BLaER1 treated with 17β-estradiol and CSF1 and Interleukin-3, amounts not matched to agents 10 nM and 100 nM (cell line): Measurements from ENCODE around the gene CDH19.

Experiments used
- H3K27ac ChIP-seq, 11 experiments: shearing (Covaris generic); formaldehyde crosslinking; 2 replicates each; pipeline ENCODE4 v1.8.1; 2022
- H3K27me3 ChIP-seq, 11 experiments: shearing (Covaris generic); formaldehyde crosslinking; 2 replicates each; pipeline ENCODE4 v1.8.1; 2022
- H3K36me3 ChIP-seq, 11 experiments: shearing (Covaris generic); formaldehyde crosslinking; 2 replicates each; pipeline ENCODE4 v1.8.1; 2022
- H3K4me1 ChIP-seq, 10 experiments: shearing (Covaris generic); formaldehyde crosslinking; 2 replicates each; pipeline ENCODE4 v1.8.1; 2022
- H3K4me2 ChIP-seq, 11 experiments: shearing (Covaris generic); formaldehyde crosslinking; 2 replicates each; pipeline ENCODE4 v1.8.1; 2022
- H3K4me3 ChIP-seq, 10 experiments: shearing (Covaris generic); formaldehyde crosslinking; 2 replicates each; pipeline ENCODE4 v1.8.1; 2022
- H3K9ac ChIP-seq, 11 experiments: shearing (Covaris generic); formaldehyde crosslinking; 2 replicates each; pipeline ENCODE4 v1.8.1; 2022
- H3K9me3 ChIP-seq, 11 experiments: shearing (Covaris generic); formaldehyde crosslinking; replicated peaks in 1 of 11; 2 replicates each; pipeline ENCODE4 v1.8.1; 2022
- H4K20me1 ChIP-seq, 11 experiments: shearing (Covaris generic); formaldehyde crosslinking; 2 replicates each; pipeline ENCODE4 v1.8.1; 2022
- Cebpa-rat ChIP-seq, 11 experiments: shearing (Covaris generic); IDR thresholded peaks; 2 replicates each; pipeline ENCODE4 v1.8.1; 2022

CDH19 gene, protein sequence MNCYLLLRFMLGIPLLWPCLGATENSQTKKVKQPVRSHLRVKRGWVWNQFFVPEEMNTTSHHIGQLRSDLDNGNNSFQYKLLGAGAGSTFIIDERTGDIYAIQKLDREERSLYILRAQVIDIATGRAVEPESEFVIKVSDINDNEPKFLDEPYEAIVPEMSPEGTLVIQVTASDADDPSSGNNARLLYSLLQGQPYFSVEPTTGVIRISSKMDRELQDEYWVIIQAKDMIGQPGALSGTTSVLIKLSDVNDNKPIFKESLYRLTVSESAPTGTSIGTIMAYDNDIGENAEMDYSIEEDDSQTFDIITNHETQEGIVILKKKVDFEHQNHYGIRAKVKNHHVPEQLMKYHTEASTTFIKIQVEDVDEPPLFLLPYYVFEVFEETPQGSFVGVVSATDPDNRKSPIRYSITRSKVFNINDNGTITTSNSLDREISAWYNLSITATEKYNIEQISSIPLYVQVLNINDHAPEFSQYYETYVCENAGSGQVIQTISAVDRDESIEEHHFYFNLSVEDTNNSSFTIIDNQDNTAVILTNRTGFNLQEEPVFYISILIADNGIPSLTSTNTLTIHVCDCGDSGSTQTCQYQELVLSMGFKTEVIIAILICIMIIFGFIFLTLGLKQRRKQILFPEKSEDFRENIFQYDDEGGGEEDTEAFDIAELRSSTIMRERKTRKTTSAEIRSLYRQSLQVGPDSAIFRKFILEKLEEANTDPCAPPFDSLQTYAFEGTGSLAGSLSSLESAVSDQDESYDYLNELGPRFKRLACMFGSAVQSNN

DNA sequence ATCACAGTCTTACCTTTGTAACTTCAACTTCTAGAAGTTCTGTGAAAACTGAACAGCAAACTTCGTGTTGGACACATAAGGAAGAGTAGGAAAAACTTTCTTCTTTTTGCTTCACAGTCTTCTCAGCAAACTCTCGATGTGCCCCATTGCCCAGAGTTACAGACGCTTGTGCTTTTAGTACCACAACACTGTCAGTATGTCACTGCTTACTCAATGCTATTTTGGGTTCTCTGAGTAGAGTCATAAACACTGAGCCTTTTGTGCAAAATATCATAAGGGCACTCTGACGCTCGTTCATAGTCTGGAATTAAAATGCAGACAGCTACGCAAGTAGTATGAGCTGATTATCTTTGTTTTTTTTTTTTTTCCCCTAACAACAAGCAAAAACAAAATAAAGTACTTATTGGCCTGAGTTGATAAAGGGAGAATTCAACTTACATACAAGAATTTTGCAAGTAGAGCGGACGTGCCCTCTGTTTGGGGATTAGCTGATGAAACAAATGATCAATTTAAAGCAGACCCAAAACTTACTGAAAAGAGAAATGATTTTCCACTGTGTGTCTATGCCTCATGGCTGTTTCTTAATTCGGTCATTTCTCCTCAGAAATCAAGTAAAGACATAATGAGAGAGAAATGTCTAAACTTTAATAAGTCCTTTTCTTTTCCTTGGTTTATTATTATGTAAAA is at the start of gene CDH19:
TSS of gene CDH19 (minus strand) at position 150 of the 687 bp plus-strand sequence. CDS start 31,886 bp downstream, outside the sequence.
- H3K27me3 ChIP-seq = no peaks in the 10 kb centered on the region
- H3K4me1 ChIP-seq = no peaks in the 10 kb centered on the region
- no peak within 1 kb of the TSS for H3K27ac ChIP-seq
- no peak within 1 kb of the TSS for H3K4me2 ChIP-seq
- no peak within 1 kb of the TSS for H3K9ac ChIP-seq
- TF ChIP-seq Cebpa-rat (IDR thresholded peaks at IDR 0.05) = no peak
- no peaks in the 10 kb centered on the region for H4K20me1 ChIP-seq
- no peaks in the 10 kb centered on the region for H3K36me3 ChIP-seq
- no peak within 1 kb of the TSS for H3K4me3 ChIP-seq
- H3K9me3 ChIP-seq = no peaks in the 10 kb centered on the region

DNA sequence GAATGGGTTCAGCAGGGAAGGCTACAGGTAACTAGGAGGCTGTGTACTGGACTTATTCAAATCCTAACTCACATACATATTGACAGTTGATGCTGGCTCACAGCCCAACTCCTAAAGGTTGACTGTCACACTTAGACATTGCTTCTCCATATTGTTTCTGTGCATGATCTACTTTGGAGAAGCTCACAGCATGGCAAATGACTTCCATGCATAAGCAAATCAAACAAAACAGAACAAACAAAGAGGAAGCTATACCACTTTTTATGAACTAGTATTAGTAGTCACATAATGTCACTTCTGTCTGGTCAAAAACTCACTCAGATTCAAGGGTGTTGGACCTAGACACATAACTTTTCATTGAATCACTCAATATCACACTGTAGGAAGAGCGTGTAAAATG is 43.8 kb upstream of the CDH19 start:
- no peak for TF ChIP-seq Cebpa-rat (IDR thresholded peaks at IDR 0.05)
- H3K9ac ChIP-seq = no peak overlapping the region
- no peak overlapping the region for H3K4me3 ChIP-seq
- no peaks in the 10 kb centered on the region for H3K9me3 ChIP-seq
- no peak overlapping the region for H3K27ac ChIP-seq
- H4K20me1 ChIP-seq = no peaks in the 10 kb centered on the region
- H3K36me3 ChIP-seq = no peaks in the 10 kb centered on the region
- H3K4me2 ChIP-seq = 0 out of 22 replicates have a peak overlapping the region, but pooled peaks of 1 of the 11 experiments have one; percentile 14
- H3K4me1 ChIP-seq = peaks cover 0 to 9% (median 0%) of the 10 kb centered on the region in 10 experiments; a peak in 3 of 20 replicates
- H3K27me3 ChIP-seq = no peaks in the 10 kb centered on the region

DNA sequence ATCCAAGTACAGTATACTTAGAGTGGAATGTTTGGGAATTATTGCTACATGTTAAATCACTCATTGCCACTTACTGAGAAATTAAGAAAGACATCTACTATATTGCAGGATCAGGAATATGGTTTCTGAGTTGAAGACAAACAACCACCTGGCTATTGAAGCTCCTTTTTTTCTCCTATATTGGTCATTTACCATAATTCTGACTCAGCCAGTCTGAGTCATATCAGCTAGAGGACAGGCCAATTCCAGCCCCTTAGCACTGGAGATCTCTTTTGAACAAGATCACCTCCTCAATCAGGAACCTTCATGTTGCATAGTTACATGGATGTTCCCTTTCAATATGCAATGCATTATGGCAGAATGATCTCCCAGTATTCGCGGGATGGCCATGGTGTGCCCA is 42.7 kb upstream of the CDH19 start:
- Histone ChIP-seq H3K27me3 (no peaks in the 10 kb centered on the region), H3K4me1 (peaks cover 0 to 9% (median 0%) of the 10 kb centered on the region in 10 experiments; a peak in 3 of 20 replicates), H3K36me3 (no peaks in the 10 kb centered on the region), H3K4me3 (no peak overlapping the region), H4K20me1 (no peaks in the 10 kb centered on the region), H3K9ac (no peak overlapping the region), H3K9me3 (no peaks in the 10 kb centered on the region), H3K4me2 (0 out of 22 replicates have a peak overlapping the region, but pooled peaks of 1 of the 11 experiments have one; percentile 29), H3K27ac (no peak overlapping the region)
- TF ChIP-seq Cebpa-rat (IDR thresholded peaks at IDR 0.05) = no peak

- H3K4me1 ChIP-seq = peaks cover 0 to 16% (median 0%) of the 10 kb centered on the region in 10 experiments; a peak in 7 of 20 replicates
- H3K9me3 ChIP-seq = no peaks in the 10 kb centered on the region
- H3K9ac ChIP-seq = no peak overlapping the region
- no peaks in the 10 kb centered on the region for H4K20me1 ChIP-seq
- no peaks in the 10 kb centered on the region for H3K36me3 ChIP-seq
- H3K4me2 ChIP-seq = no peak overlapping the region
- H3K27ac ChIP-seq = no peak overlapping the region
- H3K27me3 ChIP-seq = no peaks in the 10 kb centered on the region
- no peak for TF ChIP-seq Cebpa-rat (IDR thresholded peaks at IDR 0.05)
- H3K4me3 ChIP-seq = no peak overlapping the region
These were observed 42.1 kb upstream of the CDH19 start for GRCh38 chr18:66645983-66646382.

DNA sequence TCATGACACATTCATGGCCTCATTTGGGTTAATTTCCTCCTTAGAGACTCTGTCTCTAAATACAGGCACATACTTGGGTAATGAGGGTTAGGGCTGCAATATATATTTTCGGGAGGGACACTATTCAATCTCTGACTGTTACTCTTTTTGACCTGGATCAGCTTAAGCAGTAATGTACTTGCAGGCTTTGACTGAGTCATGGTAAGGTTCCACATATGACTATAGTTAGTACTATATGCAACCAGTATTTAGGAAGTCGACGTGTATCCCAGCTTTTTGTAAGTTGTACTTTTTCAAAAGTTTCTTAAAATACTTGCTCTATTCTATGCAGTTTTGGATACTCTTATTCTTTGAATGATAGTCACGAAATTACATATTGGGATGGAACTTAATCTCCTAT is 37.2 kb upstream of the CDH19 start:
- Histone ChIP-seq H3K27ac (peak overlapping the region in 2 of 11 experiments; percentile 27 to 44; a peak in 3 of 22 replicates), H3K4me1 (peaks cover 0 to 40% (median 2%) of the 10 kb centered on the region in 10 experiments; a peak in 9 of 20 replicates), H3K4me2 (peak overlapping the region in 3 of 11 experiments; percentile 63 to 80 (median 70); a peak in 6 of 22 replicates), H3K9ac (no peak overlapping the region), H3K9me3 (peaks cover 0 to 4% (median 0%) of the 10 kb centered on the region in 11 experiments; a peak in 1 of 22 replicates), H3K36me3 (no peaks in the 10 kb centered on the region), H4K20me1 (no peaks in the 10 kb centered on the region), H3K27me3 (no peaks in the 10 kb centered on the region), H3K4me3 (no peak overlapping the region)
- no peak for TF ChIP-seq Cebpa-rat (IDR thresholded peaks at IDR 0.05)

GRCh38 chr18:66640431-66640830 is 36.5 kb upstream of the CDH19 start:
- H3K9ac ChIP-seq = no peak overlapping the region
- peak overlapping the region in 2 of 11 experiments; percentile 27 to 44; a peak in 3 of 22 replicates for H3K27ac ChIP-seq
- H3K4me3 ChIP-seq = no peak overlapping the region
- peak overlapping the region in 5 of 11 experiments; percentile 18 to 80 (median 63); a peak in 9 of 22 replicates for H3K4me2 ChIP-seq
- H4K20me1 ChIP-seq = no peaks in the 10 kb centered on the region
- no peak for TF ChIP-seq Cebpa-rat (IDR thresholded peaks at IDR 0.05)
- H3K36me3 ChIP-seq = no peaks in the 10 kb centered on the region
- peaks cover 0 to 4% (median 0%) of the 10 kb centered on the region in 11 experiments; a peak in 1 of 22 replicates for H3K9me3 ChIP-seq
- no peaks in the 10 kb centered on the region for H3K27me3 ChIP-seq
- peaks cover 0 to 42% (median 2%) of the 10 kb centered on the region in 10 experiments; a peak in 9 of 20 replicates for H3K4me1 ChIP-seq

DNA sequence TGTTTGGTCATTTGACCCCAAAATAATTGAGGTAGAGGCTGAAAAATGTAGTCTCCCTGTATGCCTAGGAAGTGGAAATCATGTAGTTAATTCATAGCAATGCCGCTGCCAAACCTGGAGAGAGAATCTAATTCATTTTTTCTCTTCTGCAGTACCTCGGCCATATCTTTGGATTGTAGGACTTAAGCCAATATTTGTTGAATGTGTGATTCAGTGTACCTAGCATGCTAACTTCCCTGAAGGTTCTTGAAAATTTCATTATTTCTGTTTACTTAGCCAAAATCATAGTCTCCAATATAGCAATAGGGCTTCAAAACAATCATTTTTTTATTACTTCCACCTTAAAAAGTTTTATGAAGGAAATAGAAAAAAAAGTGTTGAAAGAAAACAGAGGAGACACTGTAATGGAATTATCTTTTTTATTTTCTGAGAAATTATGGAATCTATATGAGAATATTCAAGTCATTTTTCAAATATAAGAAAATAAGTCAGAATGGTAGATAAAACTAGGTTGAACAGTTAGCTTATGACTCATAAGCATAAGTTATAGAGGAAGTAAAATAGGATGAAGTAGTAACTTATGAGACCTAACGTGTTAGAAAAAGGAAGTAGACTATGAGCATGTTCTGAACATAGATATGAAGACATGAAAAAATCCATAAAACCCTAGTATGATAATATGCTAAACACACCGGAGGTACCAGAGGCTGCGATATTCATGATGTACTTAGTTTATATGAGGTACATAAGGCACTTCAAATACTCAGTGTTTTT is 35.2 kb upstream of the CDH19 start:
- H3K36me3 ChIP-seq = no peaks in the 10 kb centered on the region
- H3K4me1 ChIP-seq = peaks cover 0 to 45% (median 2%) of the 10 kb centered on the region in 10 experiments; a peak in 9 of 20 replicates
- no peak overlapping the region for H3K4me3 ChIP-seq
- no peaks in the 10 kb centered on the region for H4K20me1 ChIP-seq
- no peak overlapping the region for H3K9ac ChIP-seq
- peak overlapping the region in 2 of 11 experiments; percentile 25 to 44; a peak in 3 of 22 replicates for H3K27ac ChIP-seq
- no peaks in the 10 kb centered on the region for H3K27me3 ChIP-seq
- peak overlapping the region in 3 of 11 experiments; percentile 63 to 78 (median 67); a peak in 5 of 22 replicates for H3K4me2 ChIP-seq
- H3K9me3 ChIP-seq = peaks cover 0 to 4% (median 0%) of the 10 kb centered on the region in 11 experiments; a peak in 1 of 22 replicates
- TF ChIP-seq Cebpa-rat (IDR thresholded peaks at IDR 0.05) = no peak

- no peak overlapping the region for H3K27ac ChIP-seq
- no peak for TF ChIP-seq Cebpa-rat (IDR thresholded peaks at IDR 0.05)
- no peaks in the 10 kb centered on the region for H3K27me3 ChIP-seq
- H3K4me3 ChIP-seq = no peak overlapping the region
- no peaks in the 10 kb centered on the region for H3K36me3 ChIP-seq
- no peak overlapping the region for H3K9ac ChIP-seq
- H3K4me1 ChIP-seq = peaks cover 0 to 56% (median under 1%) of the 10 kb centered on the region in 10 experiments; a peak in 7 of 20 replicates
- no peaks in the 10 kb centered on the region for H4K20me1 ChIP-seq
- peak overlapping the region in 2 of 11 experiments; percentile 16 to 28; a peak in 4 of 22 replicates for H3K4me2 ChIP-seq
- peaks cover 0 to 4% (median 0%) of the 10 kb centered on the region in 11 experiments; a peak in 1 of 22 replicates for H3K9me3 ChIP-seq
These were observed 31.5 kb upstream of the CDH19 start for GRCh38 chr18:66635342-66635741.
